H1 (cell line): Measurements from ENCODE around the gene CHRNA4. TPM values are rescaled to one million over a fixed set of nuclear protein-coding genes. Genes with fewer than 3 reads are reported as not detected.

Source experiments
- E2F6 ChIP-seq: IDR thresholded peaks from 2 replicates; pipeline ENCODE4 v1.6.1; 2012; ENCODE audit warnings: inconsistent platforms
- EZH2 ChIP-seq: fragments of 200-600 bp; sonication (generic); IDR thresholded peaks from 2 replicates; pipeline ENCODE4 v1.7.1; 2012; ENCODE audit warnings: low read depth, mild to moderate bottlenecking, moderate library complexity, low read length, inconsistent platforms; ENCODE audit not compliant: severe bottlenecking
- HDAC2 ChIP-seq, 2 experiments: fragments of 300-600 bp in 1 of 2; sonication (generic) in 1 of 2; IDR thresholded peaks; 2 replicates each; pipeline ENCODE4 v1.6.1; 2011 to 2012; ENCODE audit warnings: low read depth in 2 of 2, low read length in 2 of 2, mild to moderate bottlenecking in 2 of 2, moderate library complexity in 2 of 2, borderline replicate concordance in 1 of 2, inconsistent platforms in 1 of 2
- PHF8 ChIP-seq: fragments of 200-600 bp; sonication (generic); conservative IDR thresholded peaks from 2 replicates; pipeline ENCODE4 v1.7.1; 2012; ENCODE audit warnings: low read depth, mild to moderate bottlenecking, inconsistent platforms, low read length, moderate library complexity
- ZNF274 ChIP-seq: IDR thresholded peaks from 2 replicates; pipeline ENCODE4 v1.7.0; 2012; ENCODE audit warnings: low read length, borderline replicate concordance; ENCODE audit errors: extremely low read depth
- polyA plus RNA-seq, 7 experiments: library from polyadenylated mRNA; depleted of rRNA in 3 of 7; stranded (reverse) in 5 of 7; unstranded in 2 of 7; fragments of >200 nt in 5 of 7; fragments of 200-250 nt in 2 of 7; gene quantifications; 1 replicate in 5 of 7; 2 replicates in 1 of 7; 4 replicates in 1 of 7; pipeline versions ENCODE4 v1.2.1 to v1.2.3, GENCODE V29; 2011 to 2013; ENCODE audit warnings: missing spikeins in 2 of 7, mixed read lengths in 2 of 7
- total RNA-seq: library from RNA; stranded (reverse); fragmentation: NEBNext Ultra II Directional; extraction: Animal tissue kit (Norgen Biotek cat#: 25700); gene quantifications from 2 replicates; pipeline ENCODE4 v1.2.1, GENCODE V29; 2021

The CHRNA4 gene
- total and polyA plus RNA-seq, 2 of the 8 experiments (the other 6 are each of a cell fraction or from before 2014, with no cell fraction given): 4.3 to 5.7 TPM

GRCh38 chr20:63327231-63327745 lies 33.9 kb downstream of the CHRNA4 start (continued):
- TF ChIP-seq HDAC2 (IDR thresholded peaks at IDR 0.05; ENCODE audit: borderline replicate concordance in 1 of 2, low read depth in 2 of 2, low read length in 2 of 2) (no peak), E2F6 (no peak), ZNF274 (no peak), EZH2 (no peak), PHF8 (no peak)
